ENCODE data around the gene RING1. TPM values are rescaled to one million over a fixed set of nuclear protein-coding genes. Genes with fewer than 3 reads are reported as not detected.
A peak's percentile ranks its signal among the peaks of the same experiment; 100 is the strongest.

The RING1 gene
- total RNA-seq, 4 donors from 2014 or later: 15.0 to 25.3 (median 20.6) TPM

DNA sequence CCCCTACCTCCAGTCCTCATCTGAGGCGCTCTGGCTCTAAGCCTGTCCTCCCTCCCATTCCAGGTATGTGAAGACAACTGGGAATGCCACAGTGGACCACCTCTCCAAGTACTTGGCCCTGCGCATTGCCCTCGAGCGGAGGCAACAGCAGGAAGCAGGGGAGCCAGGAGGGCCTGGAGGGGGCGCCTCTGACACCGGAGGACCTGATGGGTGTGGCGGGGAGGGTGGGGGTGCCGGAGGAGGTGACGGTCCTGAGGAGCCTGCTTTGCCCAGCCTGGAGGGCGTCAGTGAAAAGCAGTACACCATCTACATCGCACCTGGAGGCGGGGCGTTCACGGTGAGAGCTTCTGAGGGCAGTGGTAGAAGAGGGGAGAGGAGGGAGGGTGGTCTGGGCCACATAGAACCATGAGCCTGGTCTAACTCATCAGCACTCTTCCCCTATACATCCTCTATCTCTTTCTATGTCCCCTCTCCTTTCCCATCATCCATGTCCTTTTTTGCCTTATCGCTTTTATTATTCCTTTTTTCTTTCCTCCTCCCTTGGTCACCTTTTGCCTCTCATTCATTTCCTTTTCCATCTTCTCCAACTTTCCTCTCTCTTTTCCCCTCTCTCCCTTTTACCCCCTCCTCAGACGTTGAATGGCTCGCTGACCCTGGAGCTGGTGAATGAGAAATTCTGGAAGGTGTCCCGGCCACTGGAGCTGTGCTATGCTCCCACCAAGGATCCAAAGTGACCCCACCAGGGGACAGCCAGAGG is 3.5 kb downstream of the RING1 start:
- no peaks in the 10 kb centered on the region for H3K27me3 ChIP-seq
- intact Hi-C loops (cut with DNase I): loop anchor here (5.0 kb wide), 1 partner anchor 55 kb away; no protein-coding TSS in a partner anchor

DNA sequence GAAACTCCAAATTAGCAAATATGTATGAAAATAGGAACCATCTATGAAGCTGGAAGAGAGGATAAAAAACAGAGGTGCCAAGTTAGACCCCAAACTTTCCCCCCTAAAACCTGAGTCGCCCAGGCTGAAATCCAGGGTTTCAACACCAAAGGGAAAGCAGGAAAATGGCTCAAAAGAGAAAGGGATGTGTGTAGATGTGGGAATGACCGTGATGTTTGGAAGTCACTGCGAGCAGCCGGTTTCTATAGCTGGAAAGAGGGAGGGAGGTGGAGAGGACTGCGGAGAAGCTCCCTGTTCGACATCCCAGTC is 4.5 kb downstream of the RING1 start:
- H3K4me1 ChIP-seq: peaks cover 12 to 43% (median 28%) of the 10 kb centered on the region in 4 donors
- peak overlapping the region in 2 of 4 donors; percentile 34 to 48 for H3K27ac ChIP-seq (replicated peaks in 1 of 4)
- H3K36me3 ChIP-seq: peaks cover 0 to 28% (median 26%) of the 10 kb centered on the region in 4 donors
- H3K9me3 ChIP-seq: no peaks in the 10 kb centered on the region
- DNase-seq (ENCODE audit: extremely low spot score): no peak
- peak overlapping the region; percentile 53 to 60 (median 56) for H3K4me3 ChIP-seq
- intact Hi-C loops (cut with DNase I): loop anchor here (5.0 kb wide), 1 partner anchor 54 kb away; no protein-coding TSS in a partner anchor
- no peaks in the 10 kb centered on the region for H3K27me3 ChIP-seq
- WGBS: 9% methylated on average over 6 of the region's 6 CpGs
- TF ChIP-seq POLR2AphosphoS5 (IDR thresholded peaks at IDR 0.05) (no peak), EP300 (IDR thresholded peaks at IDR 0.05) (no peak), POLR2A (IDR thresholded peaks at IDR 0.05; ENCODE audit: low read depth) (no peak)
- TF ChIP-seq, protein P1, sequence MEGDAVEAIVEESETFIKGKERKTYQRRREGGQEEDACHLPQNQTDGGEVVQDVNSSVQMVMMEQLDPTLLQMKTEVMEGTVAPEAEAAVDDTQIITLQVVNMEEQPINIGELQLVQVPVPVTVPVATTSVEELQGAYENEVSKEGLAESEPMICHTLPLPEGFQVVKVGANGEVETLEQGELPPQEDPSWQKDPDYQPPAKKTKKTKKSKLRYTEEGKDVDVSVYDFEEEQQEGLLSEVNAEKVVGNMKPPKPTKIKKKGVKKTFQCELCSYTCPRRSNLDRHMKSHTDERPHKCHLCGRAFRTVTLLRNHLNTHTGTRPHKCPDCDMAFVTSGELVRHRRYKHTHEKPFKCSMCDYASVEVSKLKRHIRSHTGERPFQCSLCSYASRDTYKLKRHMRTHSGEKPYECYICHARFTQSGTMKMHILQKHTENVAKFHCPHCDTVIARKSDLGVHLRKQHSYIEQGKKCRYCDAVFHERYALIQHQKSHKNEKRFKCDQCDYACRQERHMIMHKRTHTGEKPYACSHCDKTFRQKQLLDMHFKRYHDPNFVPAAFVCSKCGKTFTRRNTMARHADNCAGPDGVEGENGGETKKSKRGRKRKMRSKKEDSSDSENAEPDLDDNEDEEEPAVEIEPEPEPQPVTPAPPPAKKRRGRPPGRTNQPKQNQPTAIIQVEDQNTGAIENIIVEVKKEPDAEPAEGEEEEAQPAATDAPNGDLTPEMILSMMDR (IDR thresholded peaks at IDR 0.05): no peak

More for the DNA sequence above, 3.5 kb downstream of the RING1 start:
- Histone ChIP-seq H3K27ac (replicated peaks in 1 of 4) (no peak overlapping the region), H3K4me3 (no peak overlapping the region), H3K36me3 (peaks cover 0 to 28% (median 26%) of the 10 kb centered on the region in 4 donors), H3K4me1 (peaks cover 19 to 52% (median 38%) of the 10 kb centered on the region in 4 donors), H3K9me3 (no peaks in the 10 kb centered on the region)
- 79% methylated on average over 14 of the region's 18 CpGs for WGBS
- TF ChIP-seq EP300 (IDR thresholded peaks at IDR 0.05): no peak
- TF ChIP-seq POLR2A (IDR thresholded peaks at IDR 0.05; ENCODE audit: low read depth): no peak
- TF ChIP-seq, protein P1 (IDR thresholded peaks at IDR 0.05): no peak
- no peak for TF ChIP-seq POLR2AphosphoS5 (IDR thresholded peaks at IDR 0.05)
- no peak for DNase-seq (ENCODE audit: extremely low spot score)

DNA sequence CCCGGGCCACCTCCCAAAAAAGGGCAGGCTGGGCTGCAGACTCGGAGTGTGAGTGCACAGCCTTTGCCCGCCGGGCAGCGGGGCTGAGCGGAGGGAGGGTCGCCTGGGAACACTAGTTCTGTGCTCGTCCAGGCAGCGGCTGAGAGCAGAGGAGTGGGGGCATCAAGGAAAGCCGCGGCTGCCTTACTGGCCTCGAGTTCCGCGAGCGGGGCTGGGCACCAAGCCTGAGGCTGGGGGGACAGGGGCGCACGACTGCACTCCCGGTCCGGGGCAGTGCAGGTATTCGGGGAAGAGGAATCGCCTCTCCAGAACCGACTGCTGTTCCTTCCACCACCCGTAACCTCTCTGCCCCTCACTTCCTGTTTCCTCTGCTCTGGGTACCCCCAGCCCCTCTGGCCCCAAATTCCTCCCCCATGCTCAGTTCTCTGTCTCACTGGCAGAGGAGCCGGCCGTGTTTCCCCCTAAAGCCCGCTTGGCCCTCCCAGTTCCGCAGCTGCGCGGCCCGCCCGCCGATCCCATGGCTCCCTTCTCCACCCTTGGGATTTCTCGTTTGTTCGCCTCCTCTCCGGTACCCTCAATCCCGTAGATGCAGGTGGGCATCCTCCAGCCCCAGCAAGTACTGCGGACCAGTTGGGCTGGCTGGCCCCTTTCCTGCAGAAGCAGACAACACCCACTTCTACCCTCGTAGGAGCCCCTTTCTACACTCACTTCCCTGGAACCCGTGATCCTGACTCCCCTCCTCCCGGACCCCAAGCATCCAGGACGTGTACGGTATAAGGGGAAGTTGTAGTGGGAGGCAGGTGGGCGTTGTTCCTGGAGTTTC is 5.1 kb downstream of the RING1 start:
- 3% methylated on average over 38 of the region's 43 CpGs for WGBS
- peaks cover 0 to 28% (median 26%) of the 10 kb centered on the region in 4 donors for H3K36me3 ChIP-seq
- H3K27ac ChIP-seq (replicated peaks in 1 of 4): peak overlapping the region in 3 of 4 donors; percentile 26 to 48 (median 34)

DNA sequence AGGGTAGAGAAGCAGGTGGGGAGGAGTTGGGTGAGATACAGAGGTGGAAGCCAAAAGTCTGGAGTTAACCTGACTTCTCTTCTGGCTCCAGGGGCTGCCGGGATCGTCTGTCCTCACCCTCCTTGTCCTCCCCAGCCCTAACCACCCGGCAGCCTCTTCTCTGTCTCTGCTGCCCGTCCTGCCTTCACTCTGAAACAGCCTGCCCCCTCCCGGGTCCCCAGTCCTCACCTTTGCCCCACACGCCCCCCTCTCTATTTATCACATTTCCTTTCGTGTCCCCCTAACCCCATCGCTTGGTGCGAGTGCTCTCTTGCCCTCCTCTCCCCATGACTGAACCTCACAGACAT is 5.7 kb downstream of the RING1 start:
- Histone ChIP-seq H3K27ac (replicated peaks in 1 of 4) (peak overlapping the region in 3 of 4 donors; percentile 26 to 48 (median 34)), H3K36me3 (peaks cover 0 to 28% (median 26%) of the 10 kb centered on the region in 4 donors)
- 19% methylated on average over 9 of the region's 9 CpGs for WGBS

More for the DNA sequence above, 5.1 kb downstream of the RING1 start:
- DNase-seq (ENCODE audit: extremely low spot score): no peak
- no peaks in the 10 kb centered on the region for H3K9me3 ChIP-seq
- H3K4me1 ChIP-seq: peaks cover 12 to 42% (median 27%) of the 10 kb centered on the region in 4 donors
- peak overlapping the region; percentile 53 to 60 (median 56) for H3K4me3 ChIP-seq
- intact Hi-C loops (cut with DNase I): loop anchor here (5.0 kb wide), 1 partner anchor 54 kb away; no protein-coding TSS in a partner anchor
- TF ChIP-seq POLR2A (IDR thresholded peaks at IDR 0.05; ENCODE audit: low read depth) (no peak), POLR2AphosphoS5 (IDR thresholded peaks at IDR 0.05) (peak in 1 of 2 donors; percentile 43)
- TF ChIP-seq, protein P1 (IDR thresholded peaks at IDR 0.05): no peak
- no peaks in the 10 kb centered on the region for H3K27me3 ChIP-seq

More for the DNA sequence above, 5.7 kb downstream of the RING1 start:
- Histone ChIP-seq H3K27me3 (peaks cover 0 to 1% (median 0%) of the 10 kb centered on the region in 4 donors), H3K4me1 (peaks cover 9 to 38% (median 24%) of the 10 kb centered on the region in 4 donors), H3K4me3 (peak overlapping the region; percentile 53 to 60 (median 56)), H3K9me3 (no peaks in the 10 kb centered on the region)
- TF ChIP-seq EP300 (IDR thresholded peaks at IDR 0.05): no peak
- no peak for DNase-seq (ENCODE audit: extremely low spot score)
- intact Hi-C loops (cut with DNase I): loop anchor here (5.0 kb wide), 1 partner anchor 53 kb away; no protein-coding TSS in a partner anchor
